Astrocyte (in vitro differentiated cells and primary cell): ENCODE measurements around the gene CPM. TPM values are rescaled to one million over a fixed set of nuclear protein-coding genes. Genes with fewer than 3 reads are reported as not detected.

ENCODE experiments used
- DNase-seq: peaks from one replicate; pipeline ENCODE4 v3.0.0-alpha.2; 2010; ENCODE audit warnings: low read depth
- FAIRE-seq: peaks from 2 replicates; lab custom pipeline; 2011; peaks lifted over from hg19 to GRCh38; lab: Jason Lieb, UNC
- H2AFZ ChIP-seq: 2 replicates; pipeline ENCODE4 v1.6.0; 2012; ENCODE audit warnings: low read depth, low read length, inconsistent platforms
- H3K27ac ChIP-seq: 2 replicates; pipeline ENCODE4 v1.5.1; 2011; ENCODE audit warnings: low read depth, low read length, inconsistent platforms
- H3K27me3 ChIP-seq: 2 replicates; pipeline ENCODE4 v1.6.0; 2011; ENCODE audit warnings: low read length, inconsistent platforms; ENCODE audit not compliant: insufficient read depth
- H3K36me3 ChIP-seq: 2 replicates; pipeline ENCODE4 v1.5.1; 2011; ENCODE audit warnings: low read length, inconsistent platforms; ENCODE audit not compliant: insufficient read depth
- H3K4me1 ChIP-seq: 2 replicates; pipeline ENCODE4 v1.5.1; 2011; ENCODE audit warnings: low read length, inconsistent platforms; ENCODE audit not compliant: insufficient read depth
- H3K4me2 ChIP-seq: 2 replicates; pipeline ENCODE4 v1.6.0; 2012; ENCODE audit warnings: low read length, inconsistent platforms
- H3K4me3 ChIP-seq: 2 replicates; pipeline ENCODE4 v1.5.1; 2011; ENCODE audit warnings: low read depth, mild to moderate bottlenecking, low read length, inconsistent platforms; ENCODE audit not compliant: insufficient read depth
- H3K79me2 ChIP-seq: 2 replicates; pipeline ENCODE4 v1.6.0; 2012; ENCODE audit warnings: mild to moderate bottlenecking, low read length, inconsistent platforms; ENCODE audit not compliant: insufficient read depth
- H3K9ac ChIP-seq: 2 replicates; pipeline ENCODE4 v1.6.0; 2012; ENCODE audit warnings: mild to moderate bottlenecking, low read length, inconsistent platforms
- H3K9me3 ChIP-seq: 2 replicates; pipeline ENCODE4 v1.5.1; 2012; ENCODE audit warnings: low read depth, mild to moderate bottlenecking, low read length, inconsistent platforms; ENCODE audit not compliant: insufficient read depth
- H4K20me1 ChIP-seq: 2 replicates; pipeline ENCODE4 v1.6.0; 2012; ENCODE audit warnings: low read length, inconsistent platforms; ENCODE audit not compliant: insufficient read depth
- H3K27ac Mint-ChIP-seq: one replicate; pipeline ENCODE4 v1.8.0; 2021; ENCODE audit warnings: mild to moderate bottlenecking, mixed read lengths; ENCODE audit not compliant: unreplicated experiment
- H3K27me3 Mint-ChIP-seq: one replicate; pipeline ENCODE4 v1.8.0; 2021; ENCODE audit warnings: low read depth, mixed read lengths; ENCODE audit not compliant: unreplicated experiment
- H3K36me3 Mint-ChIP-seq: one replicate; pipeline ENCODE4 v1.8.0; 2021; ENCODE audit warnings: low read depth, mixed read lengths; ENCODE audit not compliant: unreplicated experiment
- H3K4me1 Mint-ChIP-seq: one replicate; pipeline ENCODE4 v1.8.0; 2021; ENCODE audit warnings: low read depth, mixed read lengths; ENCODE audit not compliant: unreplicated experiment
- H3K4me3 Mint-ChIP-seq: one replicate; pipeline ENCODE4 v1.8.0; 2021; ENCODE audit warnings: mild to moderate bottlenecking, moderate library complexity, mixed read lengths; ENCODE audit not compliant: unreplicated experiment
- H3K9me3 Mint-ChIP-seq: one replicate; pipeline ENCODE4 v1.8.0; 2021; ENCODE audit warnings: mild to moderate bottlenecking, mixed read lengths; ENCODE audit not compliant: unreplicated experiment
- EZH2 ChIP-seq: IDR thresholded peaks from 2 replicates; pipeline ENCODE4 v1.6.1; 2012; ENCODE audit warnings: mild to moderate bottlenecking, low read length, inconsistent platforms; ENCODE audit not compliant: insufficient read depth
- total RNA-seq: library from RNA; stranded (reverse); gene quantifications from 2 replicates; pipeline ENCODE4 v1.2.1, GENCODE V29; 2021
- TF ChIP-seq, protein P1 (sequence below): IDR thresholded peaks from 2 replicates; pipeline ENCODE4 v1.5.1; 2011; ENCODE audit warnings: low read depth, mild to moderate bottlenecking, inconsistent platforms, low read length, moderate library complexity; ENCODE audit not compliant: insufficient read depth

Gene CPM
- total RNA-seq, 1 donor from 2014 or later = 2.7 TPM

DNA sequence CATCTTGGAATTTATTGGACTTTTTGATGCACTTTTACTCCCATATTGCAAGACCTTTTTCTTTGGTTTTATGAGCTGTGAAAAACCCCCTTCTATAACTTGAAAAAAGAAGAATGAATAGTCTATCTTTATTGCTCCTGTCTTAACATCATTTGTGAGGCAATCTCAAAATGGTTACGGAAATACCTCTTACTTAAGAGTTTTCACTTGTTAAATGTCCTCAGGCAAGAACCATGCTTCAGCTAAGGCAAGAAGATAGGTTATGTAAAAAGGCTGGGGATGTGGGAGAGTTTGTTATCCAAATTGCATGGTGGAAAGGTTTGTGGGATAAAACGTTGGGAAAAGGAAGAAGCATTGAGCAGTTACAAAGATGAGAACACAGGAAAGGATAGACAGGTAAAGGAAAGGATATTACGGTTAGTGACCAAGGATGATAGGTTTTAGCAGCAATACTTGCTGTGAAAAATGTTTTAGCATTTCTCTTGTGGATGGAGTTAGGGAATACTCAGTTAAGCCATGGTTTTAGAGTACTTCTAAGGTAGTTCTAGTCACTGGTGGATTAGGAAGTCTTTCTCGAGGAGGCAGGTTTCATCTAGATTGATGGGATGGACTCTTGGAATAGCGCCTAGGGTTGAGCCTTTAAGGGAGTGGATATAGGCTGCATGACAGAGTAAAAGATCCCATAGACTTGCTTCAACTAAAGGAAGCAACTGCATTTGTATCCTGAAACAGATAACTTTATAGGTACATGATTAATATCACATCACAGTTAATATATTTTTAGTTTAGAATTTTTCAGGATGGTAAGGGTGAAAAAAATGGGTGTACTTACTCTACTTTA is 94.7 kb downstream of the CPM start:
- H3K27me3 ChIP-seq = no peaks in the 10 kb centered on the region
- no peak for FAIRE-seq
- H3K9me3 ChIP-seq = no peaks in the 10 kb centered on the region
- no peaks in the 10 kb centered on the region for H3K4me1 ChIP-seq
- H3K4me2 ChIP-seq = no peak overlapping the region
- no peak overlapping the region for H3K4me3 ChIP-seq
- DNase-seq = no peak
- H3K4me3 Mint-ChIP-seq = peak overlapping the region; percentile 30
- H4K20me1 ChIP-seq = peaks cover 92% of the 10 kb centered on the region
- H3K27me3 Mint-ChIP-seq = no peaks in the 10 kb centered on the region
- H3K79me2 ChIP-seq = peaks cover 46% of the 10 kb centered on the region
- H3K27ac Mint-ChIP-seq = peak overlapping the region; percentile 30
- no peak for TF ChIP-seq EZH2
- TF ChIP-seq, protein P1, sequence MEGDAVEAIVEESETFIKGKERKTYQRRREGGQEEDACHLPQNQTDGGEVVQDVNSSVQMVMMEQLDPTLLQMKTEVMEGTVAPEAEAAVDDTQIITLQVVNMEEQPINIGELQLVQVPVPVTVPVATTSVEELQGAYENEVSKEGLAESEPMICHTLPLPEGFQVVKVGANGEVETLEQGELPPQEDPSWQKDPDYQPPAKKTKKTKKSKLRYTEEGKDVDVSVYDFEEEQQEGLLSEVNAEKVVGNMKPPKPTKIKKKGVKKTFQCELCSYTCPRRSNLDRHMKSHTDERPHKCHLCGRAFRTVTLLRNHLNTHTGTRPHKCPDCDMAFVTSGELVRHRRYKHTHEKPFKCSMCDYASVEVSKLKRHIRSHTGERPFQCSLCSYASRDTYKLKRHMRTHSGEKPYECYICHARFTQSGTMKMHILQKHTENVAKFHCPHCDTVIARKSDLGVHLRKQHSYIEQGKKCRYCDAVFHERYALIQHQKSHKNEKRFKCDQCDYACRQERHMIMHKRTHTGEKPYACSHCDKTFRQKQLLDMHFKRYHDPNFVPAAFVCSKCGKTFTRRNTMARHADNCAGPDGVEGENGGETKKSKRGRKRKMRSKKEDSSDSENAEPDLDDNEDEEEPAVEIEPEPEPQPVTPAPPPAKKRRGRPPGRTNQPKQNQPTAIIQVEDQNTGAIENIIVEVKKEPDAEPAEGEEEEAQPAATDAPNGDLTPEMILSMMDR = no peak
- H3K9me3 Mint-ChIP-seq = no peaks in the 10 kb centered on the region
- peaks cover 88% of the 10 kb centered on the region for H3K36me3 ChIP-seq
- no peak overlapping the region for H3K27ac ChIP-seq
- no peak overlapping the region for H2AFZ ChIP-seq
- H3K9ac ChIP-seq = no peak overlapping the region
- H3K4me1 Mint-ChIP-seq = peaks cover 22% of the 10 kb centered on the region
- H3K36me3 Mint-ChIP-seq = peaks cover 17% of the 10 kb centered on the region

DNA sequence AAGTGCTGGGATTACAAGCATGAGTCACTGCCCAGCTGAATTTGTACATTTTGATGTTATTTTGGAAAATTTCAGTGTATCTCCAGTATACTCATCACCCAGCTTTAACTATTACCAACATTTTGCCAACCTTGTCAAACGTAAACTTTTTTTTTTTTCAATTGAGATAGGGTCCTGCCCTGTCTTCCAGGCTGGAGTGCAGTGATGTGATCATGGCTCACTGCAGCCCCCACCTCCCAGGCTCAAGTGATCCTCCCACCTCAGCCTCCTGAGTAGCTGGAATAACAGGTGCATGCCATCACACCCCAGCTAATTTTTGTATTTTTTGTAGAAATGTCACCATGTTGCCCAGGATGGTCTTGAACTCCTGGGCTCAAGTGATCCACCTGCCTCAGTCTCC is 95.8 kb downstream of the CPM start:
- DNase-seq (no peak), FAIRE-seq (no peak)
- no peaks in the 10 kb centered on the region for H3K27me3 ChIP-seq
- Mint-ChIP-seq H3K27ac (no peak overlapping the region), H3K27me3 (no peaks in the 10 kb centered on the region), H3K4me1 (peaks cover 20% of the 10 kb centered on the region), H3K36me3 (peaks cover 17% of the 10 kb centered on the region), H3K4me3 (no peak overlapping the region), H3K9me3 (no peaks in the 10 kb centered on the region)
- no peak overlapping the region for H3K9ac ChIP-seq
- peaks cover 87% of the 10 kb centered on the region for H4K20me1 ChIP-seq
- H3K4me1 ChIP-seq = no peaks in the 10 kb centered on the region
- H3K9me3 ChIP-seq = no peaks in the 10 kb centered on the region
- peaks cover 46% of the 10 kb centered on the region for H3K79me2 ChIP-seq
- no peak overlapping the region for H2AFZ ChIP-seq
- H3K36me3 ChIP-seq = peaks cover 84% of the 10 kb centered on the region
- H3K4me2 ChIP-seq = no peak overlapping the region
- TF ChIP-seq, protein P1 = no peak
- no peak for TF ChIP-seq EZH2
- H3K27ac ChIP-seq = no peak overlapping the region
- H3K4me3 ChIP-seq = no peak overlapping the region

DNA sequence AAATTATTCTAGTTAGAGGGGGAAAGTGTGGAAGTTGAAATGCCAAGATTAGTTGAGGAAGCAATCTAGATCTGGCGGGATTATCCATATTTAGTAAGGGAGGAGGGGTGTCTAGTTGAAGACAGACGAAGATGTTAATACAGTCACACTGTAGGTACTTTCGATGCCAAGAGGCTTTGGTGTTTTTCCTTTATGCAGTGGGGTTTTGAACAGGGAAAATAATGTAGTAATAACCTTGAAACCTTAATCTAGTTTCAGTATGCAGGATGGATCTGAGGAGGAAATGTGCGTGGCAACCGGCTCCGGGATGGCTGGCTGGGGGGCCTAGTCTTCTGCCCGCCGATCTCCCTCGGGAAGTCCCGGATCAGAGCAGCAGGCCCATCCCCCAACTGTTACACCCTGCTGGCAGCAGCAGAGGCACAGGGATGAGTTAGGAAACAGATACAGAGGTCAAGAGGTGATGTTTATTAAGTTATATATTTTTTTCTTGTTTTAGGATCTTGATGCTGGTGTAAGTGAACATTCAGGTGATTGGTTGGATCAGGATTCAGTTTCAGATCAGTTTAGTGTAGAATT is 97.5 kb downstream of the CPM start:
- Histone ChIP-seq H3K36me3 (peaks cover 83% of the 10 kb centered on the region), H3K9me3 (no peaks in the 10 kb centered on the region), H3K79me2 (peaks cover 55% of the 10 kb centered on the region), H3K27ac (no peak overlapping the region), H3K4me2 (no peak overlapping the region), H3K27me3 (no peaks in the 10 kb centered on the region), H3K4me1 (no peaks in the 10 kb centered on the region), H3K4me3 (no peak overlapping the region), H3K9ac (no peak overlapping the region), H2AFZ (no peak overlapping the region), H4K20me1 (peaks cover 89% of the 10 kb centered on the region)
- peak overlapping the region; percentile 58 for H3K4me3 Mint-ChIP-seq
- TF ChIP-seq, protein P1 = no peak
- TF ChIP-seq EZH2 = no peak
- FAIRE-seq (no peak), DNase-seq (no peak)
- no peaks in the 10 kb centered on the region for H3K27me3 Mint-ChIP-seq
- peak overlapping the region; percentile 79 for H3K27ac Mint-ChIP-seq
- no peaks in the 10 kb centered on the region for H3K9me3 Mint-ChIP-seq
- H3K4me1 Mint-ChIP-seq = peaks cover 17% of the 10 kb centered on the region
- H3K36me3 Mint-ChIP-seq = peaks cover 16% of the 10 kb centered on the region
